Measurements from ENCODE around the gene LCN15. TPM values are rescaled to one million over a fixed set of nuclear protein-coding genes. Genes with fewer than 3 reads are reported as not detected.
"Not testable (repeated sequence)": the region's sequence is repeated elsewhere in the genome, so short reads cannot be mapped to it uniquely, and the experiment has no call there.

The LCN15 gene
- total RNA-seq, 1 donor from 2014 or later: 1.3 TPM

GRCh38 chr9:136771907-136772415 lies 7.6 kb upstream of the LCN15 start:
- Mint-ChIP-seq H3K4me1 (peaks cover 7% of the 10 kb centered on the region), H3K27ac (no peak overlapping the region), H3K9me3 (peaks cover 10% of the 10 kb centered on the region), H3K27me3 (ENCODE audit: low read depth) (peaks cover 16% of the 10 kb centered on the region), H3K4me3 (no peak overlapping the region), H3K36me3 (no peaks in the 10 kb centered on the region)
- no peak for DNase-seq (ENCODE audit: low spot score in 2 of 2, unreplicated experiment in 2 of 2)
- no peak for TF ChIP-seq CTCF (IDR thresholded peaks at IDR 0.05; ENCODE audit: unreplicated experiment)

GRCh38 chr9:136769710-136770191 lies 5.4 kb upstream of the LCN15 start:
- H3K27me3 Mint-ChIP-seq (ENCODE audit: low read depth): peaks cover 17% of the 10 kb centered on the region
- peaks cover 9% of the 10 kb centered on the region for H3K4me1 Mint-ChIP-seq
- DNase-seq (ENCODE audit: low spot score in 2 of 2, unreplicated experiment in 2 of 2): peak in 1 of 2 experiments; percentile 67
- no peak overlapping the region for H3K27ac Mint-ChIP-seq
- peak; percentile 33 for TF ChIP-seq CTCF (IDR thresholded peaks at IDR 0.05; ENCODE audit: unreplicated experiment)
- peak overlapping the region; percentile 48 for H3K4me3 Mint-ChIP-seq
- peaks cover 10% of the 10 kb centered on the region for H3K9me3 Mint-ChIP-seq
- H3K36me3 Mint-ChIP-seq: no peaks in the 10 kb centered on the region

DNA sequence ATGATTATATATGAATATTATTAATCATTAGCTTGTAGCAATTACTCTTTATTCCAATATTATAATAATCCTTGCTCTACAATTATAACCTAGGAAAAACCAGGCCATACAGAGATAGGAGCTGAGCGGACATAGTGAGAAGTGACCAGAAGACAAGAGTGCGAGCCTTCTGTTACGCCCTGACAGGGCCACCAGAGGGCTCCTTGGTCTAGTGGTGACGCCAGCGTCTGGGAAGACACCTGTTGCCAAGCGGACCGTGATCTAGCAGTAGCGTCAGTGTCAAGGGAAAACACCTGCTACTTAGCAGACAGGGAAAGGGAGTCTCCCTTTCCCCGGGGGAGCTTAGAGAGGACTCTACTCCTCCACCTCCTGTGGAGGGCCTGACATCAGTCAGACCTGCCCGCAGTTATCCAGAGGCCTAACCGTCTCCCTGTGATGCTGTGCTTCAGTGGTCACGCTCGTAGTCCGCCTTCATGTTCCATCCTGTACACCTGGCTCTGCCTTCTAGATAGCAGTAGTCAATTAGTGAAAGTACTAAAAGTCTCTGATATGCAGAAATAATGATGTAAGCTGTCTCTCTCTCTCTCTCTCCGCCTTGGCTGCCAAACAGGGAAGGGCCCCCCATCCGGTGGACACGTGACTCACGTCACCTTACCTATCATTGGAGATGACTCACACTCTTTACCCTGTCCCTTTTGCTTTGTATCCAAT lies 2.2 kb upstream of the LCN15 start:
- H3K9me3 Mint-ChIP-seq; H3K27ac Mint-ChIP-seq; H3K36me3 Mint-ChIP-seq; H3K4me1 Mint-ChIP-seq; DNase-seq (ENCODE audit: low spot score in 2 of 2, unreplicated experiment in 2 of 2); H3K4me3 Mint-ChIP-seq: not testable (repeated sequence)
- H3K27me3 Mint-ChIP-seq (ENCODE audit: low read depth): peaks cover 17% of the 10 kb centered on the region

- not testable (repeated sequence) for H3K27ac Mint-ChIP-seq; H3K9me3 Mint-ChIP-seq; H3K36me3 Mint-ChIP-seq; H3K4me3 Mint-ChIP-seq; DNase-seq (ENCODE audit: low spot score in 2 of 2, unreplicated experiment in 2 of 2)
- Mint-ChIP-seq H3K4me1 (peaks cover 10% of the 10 kb centered on the region), H3K27me3 (ENCODE audit: low read depth) (peaks cover 17% of the 10 kb centered on the region)
These were observed 1.6 kb upstream of the LCN15 start for GRCh38 chr9:136765745-136766409.

GRCh38 chr9:136765041-136765440 lies 723 bp upstream of the LCN15 start:
- Mint-ChIP-seq H3K27me3 (ENCODE audit: low read depth) (peaks cover 15% of the 10 kb centered on the region), H3K4me3 (no peak overlapping the region), H3K27ac (no peak overlapping the region), H3K9me3 (no peaks in the 10 kb centered on the region), H3K4me1 (peaks cover 10% of the 10 kb centered on the region), H3K36me3 (no peaks in the 10 kb centered on the region)
- no peak for TF ChIP-seq CTCF (IDR thresholded peaks at IDR 0.05; ENCODE audit: unreplicated experiment)
- DNase-seq (ENCODE audit: low spot score in 2 of 2, unreplicated experiment in 2 of 2): no peak

- no peaks in the 10 kb centered on the region for H3K9me3 Mint-ChIP-seq
- no peak for DNase-seq (ENCODE audit: low spot score in 2 of 2, unreplicated experiment in 2 of 2)
- no peaks in the 10 kb centered on the region for H3K36me3 Mint-ChIP-seq
- H3K27ac Mint-ChIP-seq: no peak overlapping the region
- no peak for TF ChIP-seq CTCF (IDR thresholded peaks at IDR 0.05; ENCODE audit: unreplicated experiment)
- H3K4me1 Mint-ChIP-seq: peaks cover 7% of the 10 kb centered on the region
- no peak overlapping the region for H3K4me3 Mint-ChIP-seq
- H3K27me3 Mint-ChIP-seq (ENCODE audit: low read depth): peaks cover 13% of the 10 kb centered on the region
These were observed 676 bp downstream of the LCN15 start for GRCh38 chr9:136763649-136764035.
